K562 (cell line): ENCODE results near the gene SH3TC1. TPM values are rescaled to one million over a fixed set of nuclear protein-coding genes. Genes with fewer than 3 reads are reported as not detected.

Experiments used
- ATAC-seq: fragments of 200-7000 bp; cut with Tn5 transposase; 3 replicates; pipeline ENCODE4 v1.9.1; 2020; ENCODE audit warnings: moderate library complexity
- BruUV-seq: library from RNA; stranded (reverse); fragments of 400-500 nt; replicated peaks from 2 replicates; lab custom pipeline; 2021; lab: Mats Ljungman, UMichigan
- CTCF ChIA-PET: fragments of 300-600 bp; formaldehyde crosslinking; extraction: SDS; loops from one replicate; lab custom pipeline; 2021; ENCODE audit warnings: low intra/inter-chr PET ratio; lab: Yijun Ruan, JAX
- POLR2A ChIA-PET: fragments of 300-600, 350-650 bp; sonication (Branson Sonifier 250); formaldehyde crosslinking; extraction: SDS; loops from one replicate; lab custom pipeline; 2021; ENCODE audit warnings: antibody characterized with exemption, inconsistent platforms; lab: Yijun Ruan, JAX
- DNase-seq, 4 experiments: peaks; one replicate each; pipeline versions ENCODE4 v3.0.0 to v3.0.0-alpha.2; 2011 to 2018; ENCODE audit warnings: low spot score in 3 of 4, mixed read lengths in 3 of 4; ENCODE audit errors: extremely low read depth in 1 of 4
- FAIRE-seq: peaks from 2 replicates; lab custom pipeline; 2011; peaks lifted over from hg19 to GRCh38; lab: Jason Lieb, UNC
- H2AFZ ChIP-seq: 2 replicates; pipeline ENCODE4 v1.6.0; 2011; ENCODE audit warnings: low read depth, low read length, control low read depth, inconsistent platforms
- H3K27ac ChIP-seq: fragments of 200-600 bp; 3 replicates; pipeline ENCODE4 v1.8.0; 2011; ENCODE audit warnings: low read depth, mild to moderate bottlenecking, control low read depth, inconsistent platforms, low read length, moderate library complexity, mixed read lengths; ENCODE audit errors: extremely low read depth
- H3K27me3 ChIP-seq, 2 experiments: fragments of 300-600 bp in 1 of 2; 2 replicates in 1 of 2; 3 replicates in 1 of 2; pipeline versions ENCODE4 v1.6.0 to v1.8.0; 2011; ENCODE audit warnings: inconsistent platforms in 2 of 2, low read length in 2 of 2, mild to moderate bottlenecking in 1 of 2, mixed read lengths in 1 of 2, moderate library complexity in 1 of 2; ENCODE audit not compliant: control insufficient read depth in 2 of 2, insufficient read depth in 2 of 2
- H3K36me3 ChIP-seq: fragments of 300-600 bp; 3 replicates; pipeline ENCODE4 v1.8.0; 2011; ENCODE audit warnings: mild to moderate bottlenecking, low read length, inconsistent platforms; ENCODE audit not compliant: control insufficient read depth, insufficient read depth
- H3K4me1 ChIP-seq, 2 experiments: fragments of 200-600 bp in 1 of 2; replicated peaks in 1 of 2; 2 replicates in 1 of 2; 3 replicates in 1 of 2; pipeline versions ENCODE4 v1.5.1 to v1.8.0; 2011; ENCODE audit warnings: inconsistent platforms in 2 of 2, low read length in 2 of 2, mild to moderate bottlenecking in 1 of 2, mixed read lengths in 1 of 2, moderate library complexity in 1 of 2; ENCODE audit not compliant: control insufficient read depth in 2 of 2, insufficient read depth in 2 of 2
- H3K4me2 ChIP-seq: 2 replicates; pipeline ENCODE4 v1.6.1; 2011; ENCODE audit warnings: low read length, control low read depth, inconsistent platforms, mixed read lengths; ENCODE audit not compliant: insufficient read depth
- H3K4me3 ChIP-seq: fragments of 200-600 bp; sonication (generic), shearing (Covaris generic); 2 replicates; pipeline ENCODE4 v1.5.1; 2016; ENCODE audit warnings: control low read depth, inconsistent platforms
- H3K79me2 ChIP-seq: fragments of 200-600 bp; 3 replicates; pipeline ENCODE4 v1.8.0; 2011; ENCODE audit warnings: low read length, inconsistent platforms; ENCODE audit not compliant: control insufficient read depth, insufficient read depth
- H3K9ac ChIP-seq, 2 experiments: 2 replicates each; pipeline versions ENCODE4 v1.6.0 to v1.6.1; 2011; ENCODE audit warnings: low read depth in 2 of 2, low read length in 2 of 2, control low read depth in 1 of 2, inconsistent platforms in 1 of 2, mild to moderate bottlenecking in 1 of 2, mixed read lengths in 1 of 2; ENCODE audit not compliant: insufficient read depth in 1 of 2
- H3K9me1 ChIP-seq: one replicate; pipeline ENCODE4 v1.6.0; 2011; ENCODE audit warnings: inconsistent platforms, mild to moderate bottlenecking, low read length, moderate library complexity; ENCODE audit not compliant: control insufficient read depth, insufficient read depth
- H3K9me3 ChIP-seq: replicated peaks from 2 replicates; pipeline ENCODE4 v1.5.1; 2011; ENCODE audit warnings: low read depth, low read length, inconsistent platforms; ENCODE audit not compliant: control insufficient read depth, insufficient read depth
- H4K20me1 ChIP-seq: replicated peaks from 2 replicates; pipeline ENCODE4 v1.6.1; 2011; ENCODE audit warnings: low read length, inconsistent platforms, mixed read lengths; ENCODE audit not compliant: control insufficient read depth, insufficient read depth
- ATF1 ChIP-seq, 2 experiments: fragments of 450-650 bp in 1 of 2; IDR thresholded peaks; 2 replicates each; pipeline ENCODE4 v1.6.1; 2016; ENCODE audit warnings: missing compliant biosample characterization in 1 of 2, missing genetic modification characterization in 1 of 2
- ATF7 ChIP-seq: fragments of 450-650 bp; IDR thresholded peaks from 2 replicates; pipeline ENCODE4 v1.7.1; 2014; ENCODE audit warnings: mild to moderate bottlenecking, moderate library complexity
- BHLHE40 ChIP-seq: IDR thresholded peaks from 2 replicates; pipeline ENCODE4 v1.6.1; 2011; ENCODE audit warnings: low read length, improper control_type of control experiment
- CBX5 ChIP-seq: IDR thresholded peaks from 2 replicates; pipeline ENCODE4 v1.6.1; 2014; ENCODE audit warnings: low read depth, borderline replicate concordance
- CREM ChIP-seq: IDR thresholded peaks from 2 replicates; pipeline ENCODE4 v1.6.1; 2014; ENCODE audit warnings: antibody characterized with exemption, low read depth
- ESRRA ChIP-seq: fragments of 450-650 bp; IDR thresholded peaks from 2 replicates; pipeline ENCODE4 v1.6.1; 2014; ENCODE audit warnings: low read depth, mild to moderate bottlenecking, moderate library complexity, borderline replicate concordance
- GABPA ChIP-seq: fragments of 200-800 bp; sonication (Bioruptor generic); conservative IDR thresholded peaks from 2 replicates; pipeline ENCODE4 v1.6.1; 2016; ENCODE audit warnings: low read depth, missing genetic modification characterization, missing compliant biosample characterization
- PYGO2 ChIP-seq: fragments of 450-650 bp; IDR thresholded peaks from 2 replicates; pipeline ENCODE4 v1.6.1; 2016; ENCODE audit warnings: mild to moderate bottlenecking, missing genetic modification characterization, moderate library complexity, missing compliant biosample characterization
- SMC3 ChIP-seq: conservative IDR thresholded peaks from 2 replicates; pipeline ENCODE4 v1.6.1; 2011; ENCODE audit warnings: low read depth, low read length, improper control_type of control experiment; ENCODE audit not compliant: insufficient read depth
- SRF ChIP-seq, 2 experiments: fragments of 250-450, 450-650 bp in 1 of 2; sonication (Bioruptor Pico) in 1 of 2; sonication (generic) in 1 of 2; formaldehyde crosslinking; IDR thresholded peaks; 2 replicates each; pipeline versions ENCODE4 v1.5.0 to v1.5.1; 2020 to 2022; ENCODE audit warnings: mild to moderate bottlenecking in 1 of 2, missing genetic modification reagents in 1 of 2
- ZC3H8 ChIP-seq: fragments of 450-650 bp; IDR thresholded peaks from 2 replicates; pipeline ENCODE4 v1.6.1; 2017
- ZNF197 ChIP-seq: fragments of 200-800 bp; sonication (Bioruptor generic); IDR thresholded peaks from 2 replicates; pipeline ENCODE4 v1.6.1; 2016; ENCODE audit warnings: low read depth, missing genetic modification characterization, missing compliant biosample characterization
- WGBS: fragments of 100-300 bp; shearing (Covaris generic); methylation state at CpG from one replicate; pipeline ENCODE4 v1.1.6; 2016; ENCODE audit warnings: low coverage, mixed read lengths; ENCODE audit not compliant: insufficient coverage; ENCODE audit errors: missing lambda C conversion rate; 5-methylcytosine and 5-hydroxymethylcytosine counted together
- in situ Hi-C: fragments of 300-500 bp; cut with MboI; formaldehyde crosslinking; loops from 4 replicates; pipeline ENCODE4 v1.15.0; 2018; ENCODE audit warnings: inconsistent platforms, mixed read lengths
- intact Hi-C: fragments of 100-400 bp; cut with micrococcal nuclease; formaldehyde crosslinking; loops from 2 replicates; pipeline ENCODE4 v1.14.2; 2022
- polyA plus RNA-seq, 8 experiments: library from polyadenylated mRNA; depleted of rRNA in 4 of 8; stranded (reverse) in 5 of 8; unstranded in 3 of 8; fragments of >200 nt; fragmentation: Nextera tagmentation in 2 of 8; fragmentation: Illumina TruSeq in 1 of 8; extraction: Ambion mirVana in 2 of 8; extraction: Trizol in 1 of 8; gene quantifications; 2 replicates each; pipeline versions ENCODE4 v1.2.1 to v1.2.3, GENCODE V29; 2011 to 2014; ENCODE audit warnings: inconsistent platforms in 1 of 8, missing spikeins in 1 of 8
- total RNA-seq, 7 experiments: library from RNA; depleted of rRNA in 6 of 7; stranded (reverse); fragments of >200 nt in 6 of 7; fragmentation: Illumina TruSeq in 2 of 7; extraction: Trizol in 2 of 7; gene quantifications; 2 replicates each; pipeline versions ENCODE4 v1.2.1 to v1.2.3, GENCODE V29; 2011 to 2021; ENCODE audit warnings: low replicate concordance in 1 of 7
- TF ChIP-seq, protein P1 (sequence below): fragments of 450-650 bp; conservative IDR thresholded peaks from 2 replicates; pipeline ENCODE4 v1.6.1; 2016; ENCODE audit warnings: missing genetic modification characterization, low read depth, mild to moderate bottlenecking, control low read depth, missing compliant biosample characterization

The SH3TC1 gene
- total and polyA plus RNA-seq, 9 of the 15 experiments (the other 6 are each of a cell fraction or from before 2014, with no cell fraction given), result 0.04 to 2.1 (median 0.48) TPM; not detected in 1

- TF ChIP-seq ZNF197 (no peak), ZC3H8 (no peak), ATF7 (no peak), SMC3 (no peak), CBX5 (no peak)
- Histone ChIP-seq H4K20me1 (peaks cover 24% of the 10 kb centered on the region; the same call in 1 of the 2 replicates), H3K79me2 (no peaks in the 10 kb centered on the region), H3K9me3 (no peaks in the 10 kb centered on the region), H3K9me1 (no peaks in the 10 kb centered on the region), H3K27me3 (peaks cover 15 to 69% of the 10 kb centered on the region in 2 experiments; a peak in 4 of 5 replicates), H3K9ac (no peak overlapping the region), H3K27ac (no peak overlapping the region), H3K36me3 (no peaks in the 10 kb centered on the region), H3K4me2 (no peak overlapping the region), H3K4me1 (peaks cover 0 to 15% of the 10 kb centered on the region in 2 experiments; a peak in 2 of 5 replicates), H2AFZ (no peak overlapping the region), H3K4me3 (no peak overlapping the region)
- DNase-seq (no peak), ATAC-seq (no peak), FAIRE-seq (no peak)
- intact Hi-C loops (no loop called here), in situ Hi-C loops (no loop called here)
- WGBS, result 2% methylated on average over 9 of the region's 9 CpGs
- POLR2A ChIA-PET, result interaction anchor here (0.7 to 1.8 kb wide), 3 partner anchors 8 to 21 kb away, joined by 4 to 6 read pairs (median 5); no protein-coding TSS in a partner anchor
- CTCF ChIA-PET, result no interaction called here
- BruUV-seq, result no TSS peak
Observed at GRCh38 chr4:8217871-8218270, 18.8 kb downstream of the SH3TC1 start.

DNA sequence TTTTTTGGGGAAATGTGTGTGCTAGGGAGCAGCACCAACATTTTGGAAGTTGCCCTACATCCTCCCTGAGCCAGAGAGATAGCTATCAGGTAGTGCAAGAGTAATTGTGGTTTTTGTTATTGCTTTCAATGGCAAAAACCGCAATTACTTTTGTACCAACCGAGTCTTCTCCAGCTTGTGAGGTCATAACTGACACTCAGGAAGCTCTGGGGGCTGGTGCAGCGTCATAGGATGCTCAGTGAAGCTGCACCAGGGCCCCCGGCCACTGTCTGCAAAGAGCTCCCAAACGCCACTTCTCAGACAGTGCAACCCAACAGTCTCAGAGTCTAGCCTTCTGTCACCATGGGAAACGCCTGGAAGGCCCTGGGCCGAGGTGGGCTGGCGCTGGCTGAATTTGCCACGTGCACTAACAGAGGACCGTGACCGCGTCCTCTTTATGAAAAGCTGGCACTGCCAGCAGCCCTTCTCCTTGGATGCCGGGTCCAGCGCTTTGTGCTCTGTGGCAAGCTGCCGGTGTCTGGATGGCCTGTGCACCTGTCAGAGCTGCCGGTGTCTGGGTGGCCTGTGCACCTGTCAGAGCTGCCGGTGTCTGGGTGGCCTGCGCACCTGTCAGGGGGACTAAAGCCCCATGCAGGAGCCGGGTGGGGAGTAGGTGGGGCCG is 19.4 kb downstream of the SH3TC1 start:
- ChIA-PET POLR2A (interaction anchor here (0.6 to 1.8 kb wide), 3 partner anchors 11 to 167 kb away, joined by 3 to 6 read pairs (median 3); no protein-coding TSS in a partner anchor), CTCF (no interaction called here)
- no peak overlapping the region for H2AFZ ChIP-seq
- peaks cover 22% of the 10 kb centered on the region for H4K20me1 ChIP-seq
- no peaks in the 10 kb centered on the region for H3K79me2 ChIP-seq
- ATAC-seq, result no peak
- in situ Hi-C loops, result no loop called here
- 8% methylated on average over 17 of the region's 20 CpGs for WGBS
- H3K4me2 ChIP-seq, result no peak overlapping the region
- H3K4me1 ChIP-seq, result peaks cover 0 to 15% of the 10 kb centered on the region in 2 experiments; a peak in 2 of 5 replicates
- H3K36me3 ChIP-seq, result no peaks in the 10 kb centered on the region
- no peaks in the 10 kb centered on the region for H3K9me1 ChIP-seq
- BruUV-seq, result no TSS peak
- H3K9me3 ChIP-seq, result no peaks in the 10 kb centered on the region
- H3K27ac ChIP-seq, result no peak overlapping the region
- intact Hi-C loops, result no loop called here
- DNase-seq, result no peak
- H3K27me3 ChIP-seq, result peaks cover 11 to 63% of the 10 kb centered on the region in 2 experiments; a peak in 4 of 5 replicates
- no peak overlapping the region for H3K4me3 ChIP-seq
- FAIRE-seq, result no peak
- TF ChIP-seq PYGO2 (tag) (no peak), ESRRA (peak; percentile 24; the same call in 1 of the 2 replicates), SRF (CRISPR knock-in tag; IDR thresholded peaks at IDR 0.05) (no peak), BHLHE40 (no peak), ATF1 (CRISPR knock-in tag; IDR thresholded peaks at IDR 0.05) (no peak), ATF1 (tag; IDR thresholded peaks at IDR 0.05) (0 out of 2 replicates have a peak, but pooled peaks have one; percentile 21), CREM (peak; percentile 28; the same call in 1 of the 2 replicates), GABPA (tag) (0 out of 2 replicates have a peak, but pooled peaks have one; percentile 36)
- TF ChIP-seq, protein P1, sequence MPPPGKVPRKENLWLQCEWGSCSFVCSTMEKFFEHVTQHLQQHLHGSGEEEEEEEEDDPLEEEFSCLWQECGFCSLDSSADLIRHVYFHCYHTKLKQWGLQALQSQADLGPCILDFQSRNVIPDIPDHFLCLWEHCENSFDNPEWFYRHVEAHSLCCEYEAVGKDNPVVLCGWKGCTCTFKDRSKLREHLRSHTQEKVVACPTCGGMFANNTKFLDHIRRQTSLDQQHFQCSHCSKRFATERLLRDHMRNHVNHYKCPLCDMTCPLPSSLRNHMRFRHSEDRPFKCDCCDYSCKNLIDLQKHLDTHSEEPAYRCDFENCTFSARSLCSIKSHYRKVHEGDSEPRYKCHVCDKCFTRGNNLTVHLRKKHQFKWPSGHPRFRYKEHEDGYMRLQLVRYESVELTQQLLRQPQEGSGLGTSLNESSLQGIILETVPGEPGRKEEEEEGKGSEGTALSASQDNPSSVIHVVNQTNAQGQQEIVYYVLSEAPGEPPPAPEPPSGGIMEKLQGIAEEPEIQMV, result no peak
- H3K9ac ChIP-seq, result no peak overlapping the region
